NCI-H1092 treated with DMSO at 0.1 percent for 48 hours (cell line): ENCODE measurements around the gene GABPA.

Source experiments
- DNase-seq: peaks from one replicate; lab custom pipeline; 2025; lab: John Stamatoyannopoulos, UW

The GABPA gene

DNA sequence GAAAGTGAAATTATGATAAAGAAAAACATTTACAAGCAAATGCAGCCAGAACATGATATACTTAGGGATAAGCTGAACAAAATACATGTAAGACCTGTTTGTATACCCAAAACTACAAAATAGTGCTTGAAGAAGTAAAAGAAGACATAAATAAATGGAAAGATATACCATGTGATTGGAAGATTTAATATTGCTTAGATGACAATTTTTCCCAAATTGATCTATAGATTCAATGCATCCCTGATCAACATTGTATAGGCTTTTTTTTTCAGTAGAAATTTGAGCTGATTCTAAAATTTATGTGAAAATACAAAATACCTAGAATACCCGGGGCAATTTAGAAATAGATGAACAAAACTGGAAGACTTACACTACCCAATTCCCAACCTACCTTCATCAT, 76.4 kb downstream of the GABPA start:
- DNase-seq: no peak

GRCh38 chr21:25813917-25814316, 79.1 kb downstream of the GABPA start:
- DNase-seq: no peak

GRCh38 chr21:25818121-25818520, 83.3 kb downstream of the GABPA start:
- DNase-seq: no peak

GRCh38 chr21:25818551-25818950, 83.8 kb downstream of the GABPA start:
- DNase-seq: no peak
